ENCODE results near the gene TMEM14C. TPM values are rescaled to one million over a fixed set of nuclear protein-coding genes. Genes with fewer than 3 reads are reported as not detected.
"Not testable (repeated sequence)": the region's sequence is repeated elsewhere in the genome, so short reads cannot be mapped to it uniquely, and the experiment has no call there.

The TMEM14C gene
- total RNA-seq, 3 donors from 2014 or later = 69.2 to 96.3 (median 86.7) TPM

GRCh38 chr6:10719296-10719963 lies 3.4 kb upstream of the TMEM14C start:
- DNase-seq = peak in 1 of 3 donors; percentile 15
- no peak overlapping the region for H3K4me3 ChIP-seq
- intact Hi-C loops (cut with DNase I, micrococcal nuclease) = no loop called here
- no peaks in the 10 kb centered on the region for H3K9me3 ChIP-seq
- TF ChIP-seq CTCF (IDR thresholded peaks at IDR 0.05) = no peak
- peaks cover 13% of the 10 kb centered on the region for H3K4me1 ChIP-seq (ENCODE audit: low read depth)
- ATAC-seq = no peak
- H3K36me3 ChIP-seq (ENCODE audit: low read depth) = no peaks in the 10 kb centered on the region

GRCh38 chr6:10719964-10720264 lies 3.0 kb upstream of the TMEM14C start:
- intact Hi-C loops (cut with DNase I, micrococcal nuclease) = no loop called here
- peaks cover 13% of the 10 kb centered on the region for H3K4me1 ChIP-seq (ENCODE audit: low read depth)
- H3K36me3 ChIP-seq (ENCODE audit: low read depth) = no peaks in the 10 kb centered on the region
- peak overlapping the region; percentile 64 for H3K4me3 ChIP-seq
- ATAC-seq (peak; percentile 1), DNase-seq (peak; percentile 44 to 76 (median 65))
- no peaks in the 10 kb centered on the region for H3K9me3 ChIP-seq
- no peak for TF ChIP-seq CTCF (IDR thresholded peaks at IDR 0.05)

- DNase-seq = peak; percentile 48 to 87 (median 84)
- intact Hi-C loops (cut with DNase I, micrococcal nuclease) = no loop called here
- Histone ChIP-seq H3K4me1 (ENCODE audit: low read depth) (peaks cover 13% of the 10 kb centered on the region), H3K36me3 (ENCODE audit: low read depth) (no peaks in the 10 kb centered on the region), H3K4me3 (peak overlapping the region; percentile 64), H3K9me3 (no peaks in the 10 kb centered on the region)
- ATAC-seq = peak; percentile 38
- TF ChIP-seq CTCF (IDR thresholded peaks at IDR 0.05) = no peak
These were observed 2.5 kb upstream of the TMEM14C start for GRCh38 chr6:10720265-10720959.

- H3K9me3 ChIP-seq; intact Hi-C loops (cut with DNase I, micrococcal nuclease); ATAC-seq; H3K36me3 ChIP-seq (ENCODE audit: low read depth); DNase-seq: not testable (repeated sequence)
- Histone ChIP-seq H3K4me1 (ENCODE audit: low read depth) (peaks cover 13% of the 10 kb centered on the region), H3K4me3 (peak overlapping the region; percentile 64)
These were observed 1.7 kb upstream of the TMEM14C start for GRCh38 chr6:10720960-10721849.

- H3K9me3 ChIP-seq = no peaks in the 10 kb centered on the region
- peaks cover 13% of the 10 kb centered on the region for H3K4me1 ChIP-seq (ENCODE audit: low read depth)
- intact Hi-C loops (cut with DNase I, micrococcal nuclease) = no loop called here
- no peaks in the 10 kb centered on the region for H3K36me3 ChIP-seq (ENCODE audit: low read depth)
- no peak for TF ChIP-seq CTCF (IDR thresholded peaks at IDR 0.05)
- no peak overlapping the region for H3K4me3 ChIP-seq
- DNase-seq (no peak), ATAC-seq (no peak)
These were observed 860 bp upstream of the TMEM14C start for GRCh38 chr6:10721850-10722569.

All from mucosa of descending colon (tissue), 3 donors.